Activated CD8-positive, alpha-beta memory T cell treated with anti-CD3 and anti-CD28 coated beads, Interleukin-2, amount 50 U/mL, for 1 hour (primary cell): ENCODE data around the gene SMIM14.
"Not testable (repeated sequence)": the region's sequence is repeated elsewhere in the genome, so short reads cannot be mapped to it uniquely, and the experiment has no call there.

ENCODE experiments used
- DNase-seq: peaks from one replicate; pipeline ENCODE4 v3.0.0-alpha.2; 2020; ENCODE audit errors: extremely low read depth

Gene SMIM14

DNA sequence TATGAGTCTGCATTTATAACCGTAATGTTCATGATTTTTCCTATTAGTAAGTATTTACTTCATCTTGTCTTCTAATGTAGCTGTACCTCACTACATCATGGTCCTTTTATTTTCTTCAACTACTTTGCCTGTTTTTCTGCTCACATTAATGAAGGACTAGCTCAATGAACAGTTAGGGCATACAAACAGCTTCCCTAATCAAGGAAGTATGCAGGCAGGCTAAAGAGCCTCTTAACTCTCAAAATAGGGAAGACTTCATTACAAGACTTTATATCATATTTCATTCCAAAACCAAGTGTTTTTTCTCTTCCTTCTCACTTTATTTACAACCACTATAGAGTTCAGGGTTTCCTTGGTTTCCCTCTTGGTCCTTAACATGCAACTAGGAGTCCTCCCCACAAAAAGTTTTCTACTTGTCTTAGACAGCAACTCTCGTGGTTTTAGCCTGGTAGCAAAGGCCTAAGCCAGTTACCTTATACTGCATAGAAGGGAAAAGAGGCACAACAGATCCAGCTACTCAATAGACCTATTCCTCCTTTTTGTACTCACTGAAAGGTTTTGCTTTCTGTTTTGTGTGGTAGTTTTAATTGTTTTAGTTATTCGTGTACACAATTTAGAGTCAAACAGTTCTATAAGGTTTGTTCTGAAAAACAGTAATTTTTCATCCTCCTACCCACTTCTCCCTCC lies 40.8 kb downstream of the SMIM14 start:
- DNase-seq: no peak

GRCh38 chr4:39596971-39597370 lies 41.7 kb downstream of the SMIM14 start:
- no peak for DNase-seq

DNA sequence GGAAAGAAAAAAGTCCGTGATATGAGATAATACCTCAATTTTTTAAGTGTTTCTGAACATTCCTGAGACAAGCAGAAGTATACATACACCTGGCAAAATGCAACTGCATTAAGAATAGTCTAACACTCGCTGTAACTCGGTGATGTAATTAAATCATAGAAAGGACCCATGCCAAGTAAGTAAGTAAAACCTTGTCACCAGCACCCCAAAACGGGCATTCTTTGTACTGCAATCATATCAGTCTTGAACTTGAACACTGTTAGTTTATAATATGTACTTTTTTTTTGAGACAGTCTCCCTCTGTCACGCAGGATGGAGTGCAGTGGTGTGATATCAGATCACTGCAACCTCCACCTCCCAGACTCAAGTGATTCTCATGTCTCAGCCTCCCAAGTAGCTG lies 47.4 kb downstream of the SMIM14 start:
- no peak for DNase-seq

DNA sequence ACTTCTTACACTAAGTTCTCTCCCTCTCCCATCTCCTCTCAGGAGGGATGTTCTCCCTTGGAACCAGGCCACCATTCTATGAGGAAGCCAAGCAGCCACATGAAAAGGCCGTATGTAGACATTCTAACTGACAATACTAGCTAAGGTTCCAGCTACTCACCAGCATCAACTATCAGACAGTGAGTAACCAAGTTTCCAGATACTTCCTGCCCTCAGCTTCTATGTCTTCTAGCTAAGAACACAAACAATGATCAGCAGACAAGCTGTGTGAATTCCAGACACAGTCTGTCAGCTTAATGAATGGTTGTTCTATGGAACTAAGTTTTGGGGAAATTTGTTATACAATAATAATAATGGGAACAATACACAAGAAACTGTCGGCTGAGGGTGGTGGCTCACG lies 50.8 kb downstream of the SMIM14 start:
- no peak for DNase-seq

DNA sequence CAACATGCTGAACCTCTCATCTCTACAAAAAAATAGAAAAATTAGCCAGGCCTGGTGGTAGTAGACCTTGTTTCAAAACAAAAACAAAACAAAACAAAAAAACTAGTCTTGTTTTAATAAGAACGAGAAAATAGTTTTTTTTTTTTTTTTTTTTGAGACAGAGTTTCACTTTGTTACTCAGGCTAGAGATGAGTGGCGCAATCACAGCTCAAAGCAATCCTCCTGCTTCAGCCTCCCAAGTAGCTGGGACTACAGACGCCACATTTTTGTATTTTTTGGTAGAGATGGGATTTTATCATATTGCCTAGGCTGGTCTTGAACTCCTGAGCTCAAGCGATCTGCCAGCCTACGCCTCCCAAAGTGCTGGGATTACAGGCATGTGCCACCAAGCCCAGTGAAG lies 63.7 kb downstream of the SMIM14 start:
- DNase-seq: no peak

GRCh38 chr4:39571504-39571903 lies 67.2 kb downstream of the SMIM14 start:
- DNase-seq: no peak

DNA sequence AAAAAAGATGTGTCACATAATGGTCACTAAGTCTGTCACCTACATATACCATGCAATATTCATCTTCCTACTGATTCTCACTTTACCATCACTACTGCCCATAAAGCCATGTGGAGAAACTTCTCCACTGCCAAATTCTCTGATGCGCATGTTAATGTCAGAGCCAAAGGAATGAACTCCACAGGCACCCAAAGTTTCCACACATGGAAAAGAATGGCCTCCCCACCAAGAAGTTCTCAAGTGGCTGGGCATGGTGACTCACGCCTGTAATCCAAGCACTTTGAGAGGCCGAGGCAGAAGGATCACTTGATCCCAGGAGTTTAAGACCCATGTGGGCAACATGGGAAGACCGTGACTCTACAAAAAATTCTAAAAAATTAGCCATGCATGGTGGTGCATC lies 67.6 kb downstream of the SMIM14 start:
- no peak for DNase-seq

- no peak for DNase-seq
Measured at GRCh38 chr4:39569209-39569608, 69.5 kb downstream of the SMIM14 start.

DNA sequence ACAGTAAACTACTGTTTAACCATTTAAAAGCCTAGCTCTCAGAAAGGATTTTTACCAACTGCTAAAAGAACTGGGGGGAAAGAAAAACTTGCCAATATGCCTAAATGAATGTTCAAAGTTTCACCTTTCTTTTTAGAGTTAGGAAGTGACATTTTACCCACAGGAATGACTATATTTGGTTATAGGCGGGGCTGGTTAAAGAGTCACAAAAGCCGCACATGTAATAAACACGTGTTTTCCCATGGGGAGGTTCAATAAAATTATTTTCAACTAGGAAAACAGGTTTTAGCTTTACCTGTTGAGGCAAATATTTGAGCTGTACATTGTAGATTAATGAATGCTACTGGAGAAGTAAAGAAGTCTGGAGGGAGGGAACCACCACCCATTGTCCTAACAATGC lies 69.9 kb downstream of the SMIM14 start:
- DNase-seq: no peak

- DNase-seq: no peak
Measured at GRCh38 chr4:39565878-39566600, 72.6 kb downstream of the SMIM14 start.

- no peak for DNase-seq
Measured at GRCh38 chr4:39563346-39563847, 75.3 kb downstream of the SMIM14 start.

GRCh38 chr4:39562792-39563191 lies 75.9 kb downstream of the SMIM14 start:
- DNase-seq: no peak

DNA sequence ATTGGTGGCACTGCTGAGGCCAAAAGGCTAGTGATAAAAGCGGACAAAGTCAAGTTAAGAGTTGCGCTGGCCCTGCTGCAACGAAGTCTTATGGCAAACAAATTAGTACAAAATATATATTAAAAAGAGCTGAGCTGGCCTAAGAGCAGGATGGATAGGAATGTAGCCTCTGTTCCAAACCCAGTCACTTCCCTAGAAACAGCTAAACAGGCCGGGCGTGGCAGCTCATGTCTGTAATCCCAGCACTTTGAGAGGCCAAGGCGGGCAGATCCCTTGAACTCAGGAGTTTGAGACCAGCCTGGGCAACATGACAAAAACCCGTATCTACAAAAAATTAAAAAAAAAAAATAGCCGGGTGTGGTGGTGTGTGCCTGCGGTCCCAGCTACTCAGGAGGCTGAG lies 79.0 kb downstream of the SMIM14 start:
- DNase-seq: no peak

DNA sequence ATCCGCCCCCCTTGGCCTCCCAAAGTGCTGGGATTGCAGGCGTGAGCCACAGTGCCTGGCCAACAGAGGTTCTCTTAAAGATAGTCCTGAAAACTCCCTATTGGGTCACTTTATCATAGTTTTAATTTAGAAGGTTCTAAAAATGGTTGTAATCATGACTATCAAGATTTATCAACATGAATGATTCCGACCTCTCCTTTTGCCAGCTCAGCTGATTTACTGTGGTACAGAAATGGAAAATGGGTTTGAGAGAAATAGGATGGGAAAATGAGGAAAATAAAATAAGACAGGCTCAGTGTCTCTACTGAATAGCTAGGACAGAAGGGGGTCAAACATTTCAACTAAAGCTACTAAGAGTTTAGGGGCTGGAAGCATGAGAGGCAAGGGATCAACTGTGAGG lies 83.2 kb downstream of the SMIM14 start:
- DNase-seq: no peak

DNA sequence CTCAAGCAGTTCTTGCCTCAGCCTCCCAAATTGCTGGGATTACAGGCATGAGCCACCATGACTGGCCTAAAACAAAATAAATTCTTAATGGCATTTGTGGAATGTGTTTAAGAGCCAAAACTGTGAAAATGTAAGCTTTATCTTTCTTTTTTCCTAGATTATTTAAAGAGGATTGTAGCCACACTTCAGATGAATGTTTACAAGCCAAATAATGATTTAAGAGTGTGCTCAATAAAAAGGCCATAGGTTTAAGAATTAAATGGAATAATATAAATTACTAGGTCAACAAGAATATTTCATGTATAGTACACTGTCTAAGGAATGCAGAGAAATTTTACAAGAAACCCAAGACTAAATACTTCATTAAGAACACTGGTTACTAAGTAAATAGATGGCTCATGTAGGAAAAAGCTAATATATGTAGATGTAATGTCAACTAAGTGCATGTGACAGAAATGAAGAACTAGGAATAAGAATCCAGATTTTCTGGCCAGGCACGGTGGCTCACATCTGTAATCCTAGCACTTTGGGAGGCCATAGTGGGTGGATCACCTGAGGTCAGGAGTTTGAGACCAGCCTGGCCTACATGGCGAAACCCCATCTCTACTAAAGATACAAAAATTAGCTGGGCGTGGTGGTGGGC lies 90.1 kb downstream of the SMIM14 start:
- no peak for DNase-seq

GRCh38 chr4:39544580-39545315 lies 93.9 kb downstream of the SMIM14 start:
- DNase-seq: no peak

DNA sequence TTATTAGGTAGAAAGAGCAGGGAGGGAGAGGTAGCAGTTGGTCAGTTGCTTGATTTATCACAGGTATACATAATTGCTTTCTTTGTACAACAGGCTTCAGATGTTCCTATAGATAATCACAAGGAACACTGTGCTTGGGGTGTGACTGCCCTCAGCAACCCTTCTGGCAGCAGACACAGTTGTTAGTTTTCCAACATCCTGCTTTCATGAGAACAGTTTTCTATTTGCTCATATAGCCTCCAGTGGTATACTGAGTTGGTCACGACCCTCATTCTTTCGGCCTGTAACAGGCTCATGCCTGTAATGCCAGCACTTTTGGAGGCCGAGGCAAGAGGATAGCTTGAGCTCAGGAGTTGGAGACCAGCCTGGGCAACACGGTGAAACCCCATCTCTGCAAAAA lies 94.6 kb downstream of the SMIM14 start:
- not testable (repeated sequence) for DNase-seq

DNA sequence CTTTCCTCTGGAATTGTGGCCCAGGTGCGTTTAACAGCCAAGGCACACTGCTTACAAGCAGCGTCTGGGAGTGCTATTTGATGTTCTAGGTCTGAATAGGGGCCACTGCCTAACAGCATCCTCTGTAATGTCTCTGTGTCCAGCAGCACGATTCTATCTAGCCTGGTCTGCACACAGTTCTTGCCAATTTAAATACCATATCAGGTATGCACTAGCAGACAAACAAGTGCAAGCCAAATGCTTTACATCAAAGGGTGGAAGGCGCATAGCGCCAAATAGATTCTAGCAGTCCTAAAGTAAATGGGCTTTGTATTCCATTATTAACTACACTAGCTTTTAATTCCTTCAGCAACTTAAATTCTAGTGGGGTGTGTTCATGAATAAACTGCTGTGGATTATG lies 95.6 kb downstream of the SMIM14 start:
- DNase-seq: no peak

GRCh38 chr4:39542611-39543012 lies 96.1 kb downstream of the SMIM14 start:
- no peak for DNase-seq

GRCh38 chr4:39541987-39542610 lies 96.6 kb downstream of the SMIM14 start:
- no peak for DNase-seq

GRCh38 chr4:39539089-39539611 lies 99.5 kb downstream of the SMIM14 start:
- no peak for DNase-seq

DNA sequence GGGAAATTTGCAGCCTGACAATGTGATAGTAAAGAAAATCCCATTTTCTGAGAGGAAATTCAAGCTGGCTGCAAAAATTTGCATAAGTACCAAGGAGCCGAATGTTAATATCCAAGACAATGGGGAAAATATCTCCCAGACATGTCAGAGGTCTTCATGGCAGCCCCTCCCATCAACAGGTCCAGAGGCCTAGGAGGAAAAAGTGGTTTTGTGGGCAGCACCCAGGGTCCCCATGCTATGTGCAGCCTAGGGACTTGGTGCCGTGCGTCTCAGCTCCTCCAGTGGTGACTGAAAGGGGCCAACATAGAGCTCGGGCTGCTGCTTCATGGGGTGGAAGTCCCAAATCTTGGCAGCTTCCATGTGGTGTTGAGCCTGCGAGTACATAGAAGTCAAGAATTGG lies 105.1 kb downstream of the SMIM14 start:
- DNase-seq: no peak
